Adrenal gland (tissue), 12 donors: Measurements from ENCODE around the gene SORD. TPM values are rescaled to one million over a fixed set of nuclear protein-coding genes. Genes with fewer than 3 reads are reported as not detected.
"Not testable (repeated sequence)": the region's sequence is repeated elsewhere in the genome, so short reads cannot be mapped to it uniquely, and the experiment has no call there.

ENCODE experiments used
- DNase-seq, 7 donors: peaks; one replicate each; pipeline ENCODE4 v3.0.0-alpha.2; 2019 to 2020
- H3K27ac ChIP-seq, 5 donors: fragments of 200-600 bp; sonication (generic) in 4 of 5; 1 replicate in 3 of 5; 2 replicates in 2 of 5; pipeline versions ENCODE4 v1.5.1 to v1.8.0; 2016 to 2020; ENCODE audit warnings: mild to moderate bottlenecking in 1 of 5
- H3K27me3 ChIP-seq: fragments of 200-600 bp; 2 replicates; pipeline ENCODE4 v1.8.0; 2021
- H3K36me3 ChIP-seq, 2 donors: fragments of 200-600 bp; replicated peaks in 1 of 2; 1 replicate in 1 of 2; 2 replicates in 1 of 2; pipeline versions ENCODE4 v1.5.1 to v1.8.0; 2018 to 2022
- H3K4me1 ChIP-seq, 2 donors: fragments of 200-600 bp; replicated peaks in 1 of 2; 1 replicate in 1 of 2; 2 replicates in 1 of 2; pipeline versions ENCODE4 v1.5.1 to v1.8.0; 2018 to 2021
- H3K4me3 ChIP-seq, 4 donors: fragments of 200-600 bp; sonication (generic) in 3 of 4; one replicate each; pipeline ENCODE4 v1.5.1; 2016 to 2018
- H3K9me3 ChIP-seq, 3 donors: fragments of 200-600 bp; sonication (generic) in 1 of 3; replicated peaks in 1 of 3; 1 replicate in 2 of 3; 2 replicates in 1 of 3; pipeline versions ENCODE4 v1.5.1 to v1.8.0; 2016 to 2021
- POLR2A ChIP-seq, 2 donors: fragments of 450-650 bp; IDR thresholded peaks; one replicate each; pipeline ENCODE4 v1.6.1; 2017; ENCODE audit warnings: antibody characterized with exemption in 2 of 2, mild to moderate bottlenecking in 2 of 2, moderate library complexity in 1 of 2
- WGBS, 4 donors: extraction: QIAGEN DNeasy Blood & Tissue Kit in 2 of 4; methylation state at CpG; one replicate each; pipeline versions ENCODE4 v1.1.5 to v1.1.7; 2013 to 2017; 5-methylcytosine and 5-hydroxymethylcytosine counted together
- intact Hi-C, 2 donors: fragments of 100-400 bp; cut with DNase I; formaldehyde crosslinking; loops; one replicate each; pipeline versions ENCODE4 v1.14.1 to v1.15.0; 2022 to 2023
- polyA plus RNA-seq, 3 donors: library from polyadenylated mRNA; stranded (reverse); fragments of 200-250 nt in 2 of 3; fragments of 350-450 nt in 1 of 3; fragmentation: Illumina TruSeq in 1 of 3; extraction: RNeasy Lipid Tissue Mini Kit (QIAGEN cat#74804) in 1 of 3; gene quantifications; one replicate each; pipeline ENCODE4 v1.2.3, GENCODE V29; 2013 to 2014
- total RNA-seq, 9 donors: library from RNA; depleted of rRNA in 4 of 9; stranded (reverse); fragments of >200 nt in 4 of 9; fragments of 120-200 nt in 1 of 9; fragmentation: NEBNext Ultra II Directional in 1 of 9; extraction: Animal tissue kit (Norgen Biotek cat#: 25700) in 1 of 9; gene quantifications; one replicate each; pipeline versions ENCODE4 v1.1.0 to v1.2.4, GENCODE V29; 2013 to 2023
- TF ChIP-seq, protein P1 (sequence below), 6 experiments: fragments of 450-650 bp in 4 of 6; fragments of 200-600 bp in 2 of 6; sonication (generic) in 1 of 6; IDR thresholded peaks; 1 replicate in 5 of 6; 2 replicates in 1 of 6; pipeline versions ENCODE4 v1.5.1 to v1.8.0; 2016 to 2021; ENCODE audit warnings: antibody characterized with exemption in 6 of 6, mild to moderate bottlenecking in 2 of 6, moderate library complexity in 1 of 6
- donor health status: healthy with polysubstance abuse.
- donor health status: Bipolar disorder and iron deficiency.
- donor health status: DM: yes; HTN: yes; CAD: no.
- donor health status: DM: no; HTN: no; CAD: no.
- donor health status: DM: no; HTN: no; CAD: no.
- donor health status: DM: yes; HTN: yes; CAD: no.

The SORD gene
- total and polyA plus RNA-seq, 12 donors: 6.8 to 164 (median 45.3) TPM

- intact Hi-C loops, H3K9me3 ChIP-seq, H3K4me1 ChIP-seq, DNase-seq, H3K36me3 ChIP-seq, H3K27me3 ChIP-seq, H3K27ac ChIP-seq, H3K4me3 ChIP-seq: not testable (repeated sequence)
- WGBS, 4 donors: 82 to 89% (median 87%) methylated on average over 1 to 2 of the region's 3 CpGs
These were observed 34.7 kb upstream of the SORD start for GRCh38 chr15:44988184-44988869.

- WGBS, 4 donors: 77 to 95% (median 92%) methylated on average over 2 to 4 of the region's 5 CpGs
- DNase-seq, H3K27ac ChIP-seq, H3K4me1 ChIP-seq, intact Hi-C loops, H3K4me3 ChIP-seq, H3K36me3 ChIP-seq, H3K27me3 ChIP-seq, H3K9me3 ChIP-seq: not testable (repeated sequence)
These were observed 34.1 kb upstream of the SORD start for GRCh38 chr15:44988870-44989219.

- 68 to 84% (median 79%) methylated on average over 3 of the region's 3 CpGs for WGBS, 4 donors
- DNase-seq, H3K27ac ChIP-seq, H3K4me1 ChIP-seq, H3K4me3 ChIP-seq, H3K27me3 ChIP-seq, intact Hi-C loops, H3K36me3 ChIP-seq, H3K9me3 ChIP-seq: not testable (repeated sequence)
These were observed 25.4 kb upstream of the SORD start for GRCh38 chr15:44997632-44998031.

GRCh38 chr15:44999105-44999504, 23.9 kb upstream of the SORD start:
- 72 to 77% (median 76%) methylated on average over 2 of the region's 2 CpGs for WGBS, 4 donors
- no peak overlapping the region for H3K27ac ChIP-seq
- H3K4me1 ChIP-seq: no peaks in the 10 kb centered on the region
- H3K27me3 ChIP-seq: no peaks in the 10 kb centered on the region
- intact Hi-C loops: no loop called here
- no peak for TF ChIP-seq POLR2A (IDR thresholded peaks at IDR 0.05)
- TF ChIP-seq, protein P1, sequence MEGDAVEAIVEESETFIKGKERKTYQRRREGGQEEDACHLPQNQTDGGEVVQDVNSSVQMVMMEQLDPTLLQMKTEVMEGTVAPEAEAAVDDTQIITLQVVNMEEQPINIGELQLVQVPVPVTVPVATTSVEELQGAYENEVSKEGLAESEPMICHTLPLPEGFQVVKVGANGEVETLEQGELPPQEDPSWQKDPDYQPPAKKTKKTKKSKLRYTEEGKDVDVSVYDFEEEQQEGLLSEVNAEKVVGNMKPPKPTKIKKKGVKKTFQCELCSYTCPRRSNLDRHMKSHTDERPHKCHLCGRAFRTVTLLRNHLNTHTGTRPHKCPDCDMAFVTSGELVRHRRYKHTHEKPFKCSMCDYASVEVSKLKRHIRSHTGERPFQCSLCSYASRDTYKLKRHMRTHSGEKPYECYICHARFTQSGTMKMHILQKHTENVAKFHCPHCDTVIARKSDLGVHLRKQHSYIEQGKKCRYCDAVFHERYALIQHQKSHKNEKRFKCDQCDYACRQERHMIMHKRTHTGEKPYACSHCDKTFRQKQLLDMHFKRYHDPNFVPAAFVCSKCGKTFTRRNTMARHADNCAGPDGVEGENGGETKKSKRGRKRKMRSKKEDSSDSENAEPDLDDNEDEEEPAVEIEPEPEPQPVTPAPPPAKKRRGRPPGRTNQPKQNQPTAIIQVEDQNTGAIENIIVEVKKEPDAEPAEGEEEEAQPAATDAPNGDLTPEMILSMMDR (IDR thresholded peaks at IDR 0.05): no peak
- no peaks in the 10 kb centered on the region for H3K9me3 ChIP-seq
- DNase-seq: no peak
- no peaks in the 10 kb centered on the region for H3K36me3 ChIP-seq
- no peak overlapping the region for H3K4me3 ChIP-seq

- H3K27ac ChIP-seq, H3K27me3 ChIP-seq, H3K9me3 ChIP-seq, intact Hi-C loops, H3K4me1 ChIP-seq, DNase-seq, H3K36me3 ChIP-seq, H3K4me3 ChIP-seq: not testable (repeated sequence)
- WGBS, 4 donors: 52 to 82% (median 72%) methylated on average over 1 of the region's 1 CpG
These were observed 21.8 kb upstream of the SORD start for GRCh38 chr15:45001180-45001579.

- H3K27ac ChIP-seq, DNase-seq, H3K36me3 ChIP-seq, intact Hi-C loops, H3K27me3 ChIP-seq, H3K4me3 ChIP-seq, H3K9me3 ChIP-seq, H3K4me1 ChIP-seq: not testable (repeated sequence)
- WGBS, 4 donors: 68 to 78% (median 78%) methylated on average over 2 of the region's 2 CpGs
These were observed 19.1 kb upstream of the SORD start for GRCh38 chr15:45003731-45004410.

GRCh38 chr15:45004590-45005175, 18.3 kb upstream of the SORD start:
- H3K27ac ChIP-seq, H3K27me3 ChIP-seq, H3K4me3 ChIP-seq, DNase-seq, intact Hi-C loops, H3K9me3 ChIP-seq, H3K4me1 ChIP-seq, H3K36me3 ChIP-seq: not testable (repeated sequence)
- WGBS, 4 donors: 74 to 94% (median 91%) methylated on average over 5 of the region's 5 CpGs
